ENCODE measurements around the gene EPHB3. TPM values are rescaled to one million over a fixed set of nuclear protein-coding genes. Genes with fewer than 3 reads are reported as not detected.

EPHB3 gene
- total and polyA plus RNA-seq, 2 of the 4 experiments (the other 2 are of a cell fraction): 0.72 to 2.9 TPM

GRCh38 chr3:184531626-184532280, 29.8 kb upstream of the EPHB3 start:
- dilution Hi-C loops (cut with HindIII; ENCODE audit: low sequenced_read_pairs, unreplicated experiment) (loop anchor here (25.0 kb wide), 1 partner anchor 169 kb away; the partner anchor contains the start of genes CLCN2 and POLR2H), intact Hi-C loops (cut with micrococcal nuclease) (no loop called here), in situ Hi-C loops (cut with MboI; ENCODE audit: low sequenced_read_pairs) (loop anchor here (5.0 kb wide), 1 partner anchor 159 kb away; no protein-coding TSS in a partner anchor)
- Histone ChIP-seq H3K56ac (ENCODE audit: extremely low read depth, insufficient read depth, low read length) (no peak overlapping the region), H3K27ac (ENCODE audit: insufficient read depth, low read length) (no peak overlapping the region), H4K91ac (ENCODE audit: insufficient read depth, low read depth, low read length) (no peak overlapping the region), H2AK9ac (replicated peaks; ENCODE audit: low read depth, low read length, poor library complexity) (no peak overlapping the region), H3K9ac (ENCODE audit: low read depth, low read length) (no peak overlapping the region), H2BK15ac (ENCODE audit: low read depth, low read length) (no peak overlapping the region), H3K9me1 (ENCODE audit: insufficient read depth, low read length) (no peaks in the 10 kb centered on the region), H2BK5ac (ENCODE audit: low read depth, low read length, poor library complexity, severe bottlenecking) (no peak overlapping the region), H2AK5ac (ENCODE audit: low read depth, low read length) (no peak overlapping the region), H2AFZ (replicated peaks; ENCODE audit: low read length, poor library complexity) (no peak overlapping the region), H3K18ac (ENCODE audit: low read depth, low read length) (no peak overlapping the region), H3K14ac (replicated peaks; ENCODE audit: low read depth, low read length) (no peak overlapping the region), H4K20me1 (ENCODE audit: insufficient read depth, low read length) (no peaks in the 10 kb centered on the region), H2BK20ac (ENCODE audit: low read depth, low read length) (no peak overlapping the region), H3K27me3 (ENCODE audit: control insufficient read depth, insufficient read depth, low read length) (peaks cover 52% of the 10 kb centered on the region), H3K4me2 (ENCODE audit: low read depth, low read length) (no peak overlapping the region), H3K79me1 (ENCODE audit: low read depth in 1 of 2, low read length in 2 of 2) (no peaks in the 10 kb centered on the region), H4K5ac (ENCODE audit: low read depth, low read length) (no peak overlapping the region), H3K36me3 (ENCODE audit: control insufficient read depth, insufficient read depth, low read length) (no peaks in the 10 kb centered on the region), H3K9me3 (ENCODE audit: control insufficient read depth, insufficient read depth, low read length) (no peaks in the 10 kb centered on the region), H3K23ac (ENCODE audit: low read depth, low read length) (no peak overlapping the region), H3K4me3 (ENCODE audit: insufficient read depth, low read depth, low read length) (no peak overlapping the region), H3K4ac (ENCODE audit: low read depth, low read length) (no peak overlapping the region), H3K4me1 (ENCODE audit: control insufficient read depth, insufficient read depth, low read length) (no peaks in the 10 kb centered on the region), H4K8ac (ENCODE audit: low read depth in 2 of 2, low read length in 2 of 2) (no peak overlapping the region), H2BK120ac (ENCODE audit: low read depth, low read length) (no peak overlapping the region)
- no peak for ATAC-seq (ENCODE audit: low read depth)
- ChIA-PET CTCF (no interaction called here), POLR2A (ENCODE audit: unreplicated experiment) (no interaction called here)
- no CpG with 5 or more reads among the region's 8 CpGs for WGBS, 2 experiments (ENCODE audit: extremely low coverage in 2 of 2, insufficient read length in 1 of 2)
- no peak for DNase-seq
- BruUV-seq (replicated peaks): no TSS peak
- TF ChIP-seq RCOR1 (IDR thresholded peaks at IDR 0.05; ENCODE audit: insufficient replicate concordance, low read length): no peak
- no peak for TF ChIP-seq MAFK (IDR thresholded peaks at IDR 0.05; ENCODE audit: low read depth, low read length)
- no peak for TF ChIP-seq ELK1 (IDR thresholded peaks at IDR 0.05; ENCODE audit: borderline replicate concordance, low read depth, low read length)
- no peak for TF ChIP-seq SMC3 (IDR thresholded peaks at IDR 0.05; ENCODE audit: low read depth, low read length)
- TF ChIP-seq MAZ (IDR thresholded peaks at IDR 0.05; ENCODE audit: borderline replicate concordance, low read depth, low read length): no peak
- TF ChIP-seq FOS (IDR thresholded peaks at IDR 0.05; ENCODE audit: low read depth, low read length): no peak
- TF ChIP-seq CHD1 (IDR thresholded peaks at IDR 0.05; ENCODE audit: low read depth, low read length): no peak
- no peak for TF ChIP-seq RFX5 (IDR thresholded peaks at IDR 0.05; ENCODE audit: low read depth, low read length)
